Measurements from ENCODE around the gene SCIN.
"Not testable (repeated sequence)": the region's sequence is repeated elsewhere in the genome, so short reads cannot be mapped to it uniquely, and the experiment has no call there.

Gene SCIN

DNA sequence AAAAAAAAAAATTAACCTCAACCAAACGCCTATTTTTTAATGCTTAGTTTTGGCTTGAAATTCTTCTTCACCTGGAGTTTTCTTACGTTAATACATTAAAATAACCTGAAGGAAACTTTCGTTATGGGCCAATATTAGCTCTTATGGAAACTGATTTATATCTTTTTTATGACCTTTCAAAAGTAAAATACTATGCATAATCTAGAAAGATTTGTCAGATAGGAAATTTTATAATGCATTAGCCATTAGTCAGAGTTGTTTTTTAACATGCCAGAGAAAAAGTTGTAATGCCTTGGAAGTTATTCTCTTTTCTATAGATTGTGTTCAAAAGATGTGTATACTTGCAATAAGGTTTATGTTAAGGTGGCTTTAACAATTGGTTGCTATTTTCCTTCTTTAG is 82.6 kb downstream of the SCIN start:
- no peak for DNase-seq

DNA sequence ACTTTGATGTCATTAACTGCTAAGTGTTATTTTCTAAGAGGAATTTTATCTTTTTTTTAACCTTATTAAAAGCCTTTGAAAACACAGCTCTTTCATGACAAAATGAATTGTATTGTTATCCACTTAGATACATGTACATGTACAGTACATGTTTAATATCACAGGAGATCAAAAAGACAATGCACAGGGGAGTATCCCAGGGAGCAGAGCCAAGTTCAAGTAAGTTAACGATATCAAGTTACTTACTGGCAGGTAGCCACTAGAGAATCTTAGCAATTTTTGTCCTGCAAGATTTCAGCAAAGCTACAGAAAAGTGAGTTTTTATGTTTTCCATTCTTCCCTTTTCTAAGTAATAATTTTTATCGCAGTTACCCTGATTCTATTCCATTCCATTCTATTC is 83.0 kb downstream of the SCIN start:
- DNase-seq, result no peak

DNA sequence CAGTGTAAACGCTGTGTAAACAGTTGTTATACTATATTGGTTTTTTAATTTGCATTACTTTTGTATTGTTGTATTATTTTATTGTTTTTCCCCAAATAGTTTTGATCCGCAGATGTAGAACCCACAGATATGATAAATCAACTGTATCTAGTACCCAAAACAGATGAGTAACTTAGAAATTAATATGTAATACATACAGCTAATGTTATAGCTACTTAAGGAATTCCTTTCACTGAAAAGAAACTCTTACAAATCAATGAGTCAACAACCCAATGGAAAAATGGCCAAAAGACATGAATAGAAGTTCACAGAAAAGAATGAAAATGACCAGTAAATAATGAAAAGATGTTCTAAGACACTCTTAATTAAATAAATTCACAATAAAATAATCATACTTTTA is 84.6 kb downstream of the SCIN start:
- no peak for DNase-seq

DNA sequence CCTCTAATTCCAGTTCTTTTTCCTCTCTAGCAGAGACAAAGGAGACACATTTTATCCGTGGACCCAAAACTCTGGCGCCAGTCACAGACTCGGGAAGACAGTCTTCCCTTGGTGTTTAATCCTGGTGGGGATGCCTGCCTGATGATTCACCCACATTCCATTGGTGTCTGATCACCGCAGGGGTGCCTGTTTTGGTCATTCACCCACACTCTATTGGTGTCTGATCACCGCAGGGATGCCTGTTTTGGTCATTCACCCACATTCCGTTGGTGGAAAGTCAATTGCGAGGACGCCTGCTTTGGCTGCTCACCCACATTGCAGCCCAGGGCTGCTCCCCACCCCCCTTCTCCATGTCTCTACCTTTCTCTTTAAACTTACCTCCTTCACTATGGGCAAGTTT is 89.9 kb downstream of the SCIN start:
- DNase-seq, result not testable (repeated sequence)

DNA sequence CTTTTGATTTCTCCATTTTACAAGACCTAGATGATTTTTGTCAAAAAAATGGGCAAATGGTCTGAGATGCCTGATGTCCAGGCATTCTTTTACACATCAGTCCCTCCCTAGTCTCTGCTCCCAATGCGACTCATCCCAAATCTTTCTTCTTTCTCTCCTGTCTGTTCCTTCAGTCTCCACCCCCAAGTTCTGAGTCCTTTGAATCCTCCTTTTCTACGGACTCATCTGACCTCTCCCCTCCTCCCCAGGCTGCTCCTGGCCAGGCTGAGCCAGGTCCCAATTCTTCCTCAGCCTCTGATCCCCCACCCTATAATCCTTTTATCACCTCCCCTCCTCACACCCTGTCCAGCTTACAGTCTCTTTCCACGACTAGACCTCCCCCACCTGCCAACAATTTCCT is 90.5 kb downstream of the SCIN start:
- not testable (repeated sequence) for DNase-seq

DNA sequence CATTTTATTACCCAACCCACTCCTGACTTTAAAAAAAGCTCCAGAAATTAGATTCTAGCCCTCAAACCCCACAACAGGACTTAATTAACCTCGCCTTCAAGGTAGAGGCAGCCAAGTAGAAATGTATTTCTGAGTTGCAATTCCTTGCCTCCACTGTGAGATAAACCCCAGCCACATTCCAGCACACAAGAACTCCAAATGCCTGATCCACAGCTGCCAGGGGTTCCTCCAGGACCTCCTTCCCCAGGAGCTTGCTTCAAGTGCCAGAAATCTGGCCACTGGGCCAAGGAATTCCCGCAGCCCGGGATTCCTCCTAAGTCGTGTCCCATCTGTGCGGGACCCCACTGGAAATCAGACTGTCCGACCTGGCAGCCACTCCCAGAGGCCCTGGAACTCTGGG is 91.1 kb downstream of the SCIN start:
- no peak for DNase-seq

DNA sequence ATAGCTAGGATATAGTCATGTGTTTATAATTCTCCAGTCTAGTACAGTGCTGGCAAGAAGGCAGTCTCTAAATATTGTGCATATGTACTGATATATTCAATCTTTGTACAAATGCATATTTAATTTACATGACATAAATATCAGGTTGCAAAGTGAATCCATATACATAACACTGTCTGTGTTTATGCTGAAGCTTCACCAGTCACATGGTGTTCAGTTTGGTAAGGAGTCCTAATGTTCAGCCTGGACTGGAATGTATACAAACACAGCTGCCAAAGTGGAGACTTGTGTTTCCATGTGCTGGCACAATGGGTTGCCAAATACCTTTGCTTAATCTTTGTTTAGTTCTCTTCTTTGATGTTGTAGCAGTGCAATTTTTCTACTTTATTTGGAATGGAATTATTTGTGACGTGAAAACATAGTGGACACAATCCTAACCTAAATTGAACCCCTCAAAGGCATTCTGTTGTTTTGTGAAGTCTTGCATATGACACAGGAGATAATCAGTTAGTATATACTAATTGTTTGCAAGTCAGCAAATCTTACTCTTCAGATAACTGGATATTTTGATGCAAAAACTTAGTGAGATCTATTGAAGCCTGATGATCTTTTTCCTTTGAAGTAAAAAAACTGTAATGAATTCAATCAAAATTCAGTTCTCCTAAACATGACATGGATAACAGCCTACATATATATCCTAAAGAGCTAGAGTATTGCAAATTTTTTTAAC is 99.6 kb downstream of the SCIN start:
- no peak for DNase-seq

DNA sequence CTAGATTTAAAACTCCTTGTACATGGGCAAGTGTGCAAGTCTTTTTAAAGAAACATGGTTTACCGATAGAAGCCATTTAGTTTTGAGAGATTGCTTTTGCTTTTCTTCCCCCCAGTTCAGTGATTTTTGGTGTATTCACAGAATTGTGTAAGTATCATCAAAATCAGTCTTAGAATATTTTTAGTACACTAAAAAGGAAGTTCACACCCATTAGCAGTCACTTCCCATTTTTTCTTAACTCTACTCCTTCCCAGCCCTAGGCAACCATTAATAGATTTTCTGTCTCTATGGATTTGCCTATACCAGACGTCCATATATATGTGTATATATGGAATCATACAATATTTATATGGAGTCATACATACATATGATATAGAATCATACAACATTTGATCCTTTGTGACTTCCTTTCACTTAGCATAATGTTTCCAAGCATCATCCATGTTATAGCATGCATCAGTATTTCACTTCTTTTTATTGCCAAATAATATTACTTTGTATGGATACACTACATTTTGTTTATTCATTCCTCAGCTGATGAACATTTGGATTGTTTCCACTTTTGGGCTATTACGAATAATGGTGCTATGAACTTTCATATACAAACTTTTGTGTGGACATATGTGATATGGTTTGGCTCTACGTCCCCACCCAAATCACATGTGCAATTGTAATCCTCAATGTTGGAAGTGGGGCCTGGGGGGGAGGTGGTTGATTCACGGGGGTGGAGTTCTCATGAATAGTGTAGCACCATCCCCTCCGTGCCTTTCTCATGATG is 100.4 kb downstream of the SCIN start:
- no peak for DNase-seq

DNA sequence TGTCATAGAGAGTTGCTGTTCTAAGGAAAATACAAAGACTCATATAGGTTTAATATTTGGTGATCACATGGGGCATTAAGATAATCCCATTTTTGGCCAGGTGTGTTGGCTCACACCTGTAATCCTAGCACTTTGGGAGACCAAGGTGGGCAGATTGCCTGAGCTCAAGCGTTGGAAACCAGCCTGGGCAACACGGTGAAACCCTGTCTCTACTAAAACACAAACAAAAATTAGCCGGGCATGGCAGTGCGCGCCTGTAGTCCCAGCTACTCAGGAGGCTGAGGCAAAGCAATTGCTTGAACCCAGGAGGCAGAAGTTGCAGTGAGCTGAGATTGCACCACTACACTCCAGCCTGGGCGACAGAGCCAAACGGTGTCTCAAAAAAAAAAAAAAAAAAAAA is 102.9 kb downstream of the SCIN start:
- DNase-seq, result not testable (repeated sequence)

DNA sequence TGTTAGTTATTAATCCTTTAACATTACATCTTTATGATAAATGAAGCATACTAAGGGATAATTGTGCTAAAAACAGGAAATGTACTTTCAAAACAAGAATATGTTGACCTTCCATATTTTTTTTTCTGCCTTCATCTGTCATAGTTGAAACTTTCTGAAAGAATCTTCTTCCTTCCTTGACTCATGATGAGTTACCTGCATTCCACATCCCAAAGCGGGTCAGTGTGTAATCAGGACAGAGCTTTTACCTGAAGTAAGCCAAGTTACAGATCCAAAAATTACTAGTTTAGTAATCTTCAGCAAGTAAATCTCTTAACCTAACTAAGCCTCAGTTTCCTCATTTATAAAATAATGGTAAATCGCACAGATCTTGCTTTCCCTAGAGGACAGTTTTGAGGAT is 103.5 kb downstream of the SCIN start:
- no peak for DNase-seq

DNA sequence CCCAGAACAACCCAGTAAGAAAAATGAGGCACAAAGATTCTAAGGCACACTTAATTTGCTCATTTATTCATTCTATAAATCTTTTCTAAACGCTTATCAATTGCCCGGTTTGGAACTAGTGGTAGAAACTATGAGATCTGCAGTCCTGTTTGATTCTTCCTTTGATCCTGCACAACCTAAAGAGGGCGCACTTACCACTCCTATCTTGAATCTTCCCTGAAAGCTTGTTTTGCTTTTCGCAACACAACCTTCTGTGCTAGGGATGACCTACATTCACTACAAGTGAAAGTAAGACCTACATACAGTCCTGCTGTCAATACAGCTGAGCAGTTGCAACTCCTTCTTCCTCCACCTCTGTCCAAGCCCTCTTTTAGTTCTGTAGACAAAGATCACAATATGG is 104.3 kb downstream of the SCIN start:
- DNase-seq, result no peak

DNA sequence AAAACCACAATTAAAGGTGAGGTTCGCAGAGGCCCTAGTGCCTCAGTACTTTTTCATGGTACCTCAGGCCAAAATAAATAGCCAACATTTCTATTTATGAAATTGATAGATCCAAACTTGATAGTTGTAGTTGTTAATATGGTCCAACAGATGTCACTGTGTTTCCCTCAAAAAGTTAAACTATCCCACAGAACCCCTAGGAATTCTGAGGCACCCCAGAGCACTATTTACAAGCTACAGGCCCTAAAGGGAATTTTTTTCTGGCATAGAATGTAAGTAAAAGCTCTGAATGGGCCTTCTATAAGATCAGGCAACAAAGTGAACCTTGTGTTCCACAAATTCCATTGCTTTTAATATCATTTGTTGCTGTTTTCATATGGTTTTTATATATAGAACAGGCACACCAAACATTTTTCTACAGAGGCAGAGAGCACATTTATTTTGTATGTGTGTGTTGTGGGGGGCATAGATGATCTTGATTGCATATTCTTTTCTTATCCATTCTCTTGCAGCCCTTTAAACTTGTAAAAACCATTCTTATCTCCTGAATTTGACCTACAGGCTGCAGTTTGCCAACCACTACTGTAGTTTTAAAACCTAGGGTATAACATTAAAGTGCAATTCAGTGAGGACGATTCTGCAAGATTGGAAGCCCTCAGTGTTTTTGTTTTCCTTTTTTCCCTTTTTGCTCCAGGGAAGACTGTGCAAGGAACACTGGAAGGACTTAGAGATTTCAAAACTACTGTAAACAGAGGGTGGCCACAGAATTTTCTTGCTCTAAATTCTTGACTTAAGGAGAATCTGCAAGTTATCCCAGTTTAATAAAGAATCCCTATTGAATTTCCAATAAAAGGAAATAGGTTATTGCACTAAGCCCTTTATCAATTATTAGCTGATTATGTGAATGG is 113.4 kb downstream of the SCIN start:
- DNase-seq, result no peak

DNA sequence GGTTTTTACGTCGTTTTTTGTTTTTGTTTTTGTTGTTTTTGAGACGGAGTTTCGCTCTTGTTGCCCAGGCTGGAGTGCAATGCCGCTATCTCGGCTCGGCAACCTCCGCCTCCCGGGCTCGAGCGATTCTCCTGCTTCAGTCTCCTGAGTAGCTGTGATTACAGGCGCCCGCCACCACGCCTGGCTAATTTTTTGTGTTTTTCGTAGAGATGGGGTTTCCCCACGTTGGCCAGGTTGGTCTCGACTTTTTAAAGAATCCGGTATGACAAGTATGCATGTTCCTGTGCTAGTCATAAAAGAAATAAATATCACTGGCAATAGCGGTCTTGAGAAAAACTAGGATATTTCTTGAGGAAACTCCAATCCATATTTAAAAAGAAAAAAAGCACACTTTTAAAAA is 114.2 kb downstream of the SCIN start:
- no peak for DNase-seq

DNA sequence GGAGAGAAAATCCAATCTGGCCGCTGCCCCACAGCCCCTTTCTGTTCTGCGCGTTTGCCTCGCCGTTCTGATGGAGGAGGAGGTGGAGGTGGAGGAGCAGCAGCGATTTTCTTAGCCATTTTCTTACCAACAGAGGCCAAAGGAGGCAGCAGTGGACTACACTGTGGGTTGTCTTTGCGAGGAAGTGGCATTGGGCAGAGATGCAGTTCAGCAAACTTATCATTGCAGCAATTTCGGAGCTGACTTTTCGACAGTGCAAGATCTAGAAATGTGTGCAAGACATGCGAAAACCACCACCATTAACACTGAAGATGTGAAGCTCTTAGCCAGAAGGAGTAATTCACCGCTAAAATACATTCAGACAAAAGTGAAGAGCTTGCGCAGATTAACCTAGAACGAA is 115.0 kb downstream of the SCIN start:
- DNase-seq, result peak; percentile 7

DNA sequence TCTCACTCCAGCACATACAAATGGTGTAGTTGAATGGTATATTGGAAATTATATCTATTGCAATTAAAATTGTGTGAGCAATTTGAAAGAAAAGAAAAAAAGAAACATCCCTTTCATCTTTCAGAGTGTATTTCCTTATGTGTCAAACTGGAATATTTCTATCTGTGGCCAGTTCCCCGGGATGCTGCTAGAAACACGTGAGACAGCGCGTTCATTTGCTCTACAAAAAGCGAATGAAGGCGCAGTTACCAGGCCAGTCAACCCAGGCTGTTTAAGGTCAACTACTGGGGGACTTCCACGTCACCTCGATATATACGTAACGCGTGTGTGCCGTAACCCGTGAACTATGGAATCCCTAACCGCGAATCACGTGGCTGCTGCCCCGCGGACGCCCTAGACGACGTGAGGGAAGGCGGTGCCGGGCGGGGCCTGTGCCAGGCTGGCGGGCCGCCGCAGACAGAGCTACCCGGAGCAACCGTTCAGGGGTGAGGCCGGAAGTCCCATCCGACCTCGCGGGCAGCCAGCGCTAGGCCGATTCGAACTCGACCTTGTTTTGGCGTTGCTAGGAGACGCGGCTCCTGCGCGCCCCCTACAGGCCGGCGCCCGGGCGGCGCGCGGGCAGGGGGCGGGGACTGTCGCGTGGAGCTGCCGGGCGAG is 115.8 kb downstream of the SCIN start:
- DNase-seq, result peak; percentile 85

DNA sequence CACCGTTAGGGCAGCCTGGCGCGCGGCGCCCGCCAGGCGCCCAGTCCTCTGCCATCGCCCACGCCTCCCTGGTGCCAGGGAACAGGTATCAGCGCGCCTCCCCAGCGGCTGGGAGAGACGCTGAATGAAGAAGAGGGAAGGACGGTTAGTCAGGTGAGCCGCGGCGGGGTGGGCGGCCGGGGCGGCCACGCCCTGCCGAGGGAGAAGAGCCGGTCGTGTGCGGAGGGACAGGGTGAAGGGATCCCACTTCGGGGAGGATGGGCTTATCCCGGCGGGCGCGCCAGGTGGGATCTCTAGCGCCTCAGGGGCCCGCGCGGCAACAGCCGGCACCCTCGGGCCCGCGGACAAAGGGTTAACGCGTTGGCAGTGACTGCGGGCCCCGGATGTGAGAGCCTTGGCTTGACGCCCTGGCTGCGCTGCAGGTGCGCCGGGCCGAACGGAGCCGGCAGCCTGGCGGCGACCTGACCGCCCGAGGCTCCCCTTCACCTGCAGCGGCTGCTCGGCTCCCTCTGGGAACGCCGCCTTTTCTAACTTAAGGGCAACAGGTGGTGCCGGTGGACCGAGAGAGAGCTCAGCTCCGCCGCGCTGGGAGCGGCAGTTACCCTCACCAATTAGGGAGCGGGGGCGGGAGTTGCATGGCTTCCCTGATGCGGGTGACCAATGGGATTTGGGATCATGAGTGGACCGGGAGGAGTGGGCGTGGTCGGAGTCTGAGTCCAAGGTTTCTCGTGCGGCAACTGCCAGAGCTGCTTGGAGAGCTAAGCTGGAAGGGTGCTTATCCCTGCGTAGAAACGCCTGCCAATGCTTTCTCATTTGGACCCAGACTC is 116.6 kb downstream of the SCIN start, which contains the start of gene ARL4A:
TSS of gene ARL4A (plus strand) at position 743 of the 827 bp plus-strand sequence. CDS start 622 bp downstream, outside the sequence.
- DNase-seq, result peak; percentile 99

DNA sequence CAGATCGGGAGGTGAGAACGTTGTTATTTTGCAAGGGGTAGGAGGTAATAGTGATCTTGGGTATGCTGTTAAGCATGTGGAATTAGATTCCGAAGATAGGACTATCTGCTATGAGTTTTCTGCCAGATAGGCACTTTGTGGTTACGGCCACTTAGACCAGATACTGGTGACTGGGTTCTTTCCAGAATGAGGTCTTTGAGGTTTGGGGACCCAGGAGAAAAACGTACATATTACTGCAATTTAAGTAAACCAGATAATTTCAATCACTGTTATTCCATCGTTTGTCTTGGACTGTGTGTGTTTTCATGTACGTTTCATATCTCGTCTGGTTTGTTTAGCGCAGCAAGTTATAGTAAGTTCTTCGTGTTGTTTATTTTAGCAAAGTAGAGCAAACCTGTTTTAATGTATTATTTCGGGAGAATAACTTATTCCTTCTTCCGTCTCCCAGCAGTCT is 117.2 kb downstream of the SCIN start:
- DNase-seq, result no peak

DNA sequence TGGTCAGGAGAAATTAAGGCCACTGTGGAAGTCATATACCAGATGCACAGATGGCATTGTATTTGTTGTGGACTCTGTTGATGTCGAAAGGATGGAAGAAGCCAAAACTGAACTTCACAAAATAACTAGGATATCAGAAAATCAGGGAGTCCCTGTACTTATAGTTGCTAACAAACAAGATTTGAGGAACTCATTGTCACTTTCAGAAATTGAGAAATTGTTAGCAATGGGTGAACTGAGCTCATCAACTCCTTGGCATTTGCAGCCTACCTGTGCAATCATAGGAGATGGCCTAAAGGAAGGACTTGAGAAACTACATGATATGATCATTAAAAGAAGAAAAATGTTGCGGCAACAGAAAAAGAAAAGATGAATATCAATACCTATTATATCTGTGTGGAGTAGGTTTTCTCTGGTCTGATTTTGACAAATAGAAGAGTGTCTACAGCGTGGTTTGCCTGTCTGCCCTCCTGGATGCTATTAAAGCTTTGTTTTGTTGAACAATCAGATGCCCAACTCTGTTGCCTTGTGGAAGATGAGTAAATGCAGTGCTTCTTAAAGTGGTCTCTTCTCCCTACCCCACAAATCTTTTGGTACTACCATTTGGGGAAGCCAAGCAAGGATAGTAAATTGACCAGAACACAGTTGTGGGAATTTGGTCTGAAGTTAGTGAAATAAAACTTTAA is 118.1 kb downstream of the SCIN start:
- DNase-seq, result not testable (repeated sequence)

DNA sequence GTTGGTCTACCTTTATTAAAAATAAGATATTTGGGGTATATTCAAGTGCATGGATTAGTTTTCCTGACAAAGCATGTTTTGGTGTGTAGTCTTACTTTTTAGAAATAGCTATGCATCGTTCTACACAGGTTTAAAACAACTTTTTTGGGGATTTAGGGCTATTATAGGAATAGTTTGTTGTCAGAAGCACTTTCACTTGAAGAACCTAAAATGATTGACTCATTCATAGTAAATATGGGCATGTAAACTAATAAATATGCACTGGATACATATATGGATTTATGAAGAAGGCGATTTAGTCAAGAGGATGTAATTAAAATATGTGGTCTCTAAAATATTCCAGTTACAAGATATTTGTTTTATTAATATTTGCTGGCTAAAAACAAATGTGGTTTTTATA is 118.9 kb downstream of the SCIN start:
- no peak for DNase-seq

DNA sequence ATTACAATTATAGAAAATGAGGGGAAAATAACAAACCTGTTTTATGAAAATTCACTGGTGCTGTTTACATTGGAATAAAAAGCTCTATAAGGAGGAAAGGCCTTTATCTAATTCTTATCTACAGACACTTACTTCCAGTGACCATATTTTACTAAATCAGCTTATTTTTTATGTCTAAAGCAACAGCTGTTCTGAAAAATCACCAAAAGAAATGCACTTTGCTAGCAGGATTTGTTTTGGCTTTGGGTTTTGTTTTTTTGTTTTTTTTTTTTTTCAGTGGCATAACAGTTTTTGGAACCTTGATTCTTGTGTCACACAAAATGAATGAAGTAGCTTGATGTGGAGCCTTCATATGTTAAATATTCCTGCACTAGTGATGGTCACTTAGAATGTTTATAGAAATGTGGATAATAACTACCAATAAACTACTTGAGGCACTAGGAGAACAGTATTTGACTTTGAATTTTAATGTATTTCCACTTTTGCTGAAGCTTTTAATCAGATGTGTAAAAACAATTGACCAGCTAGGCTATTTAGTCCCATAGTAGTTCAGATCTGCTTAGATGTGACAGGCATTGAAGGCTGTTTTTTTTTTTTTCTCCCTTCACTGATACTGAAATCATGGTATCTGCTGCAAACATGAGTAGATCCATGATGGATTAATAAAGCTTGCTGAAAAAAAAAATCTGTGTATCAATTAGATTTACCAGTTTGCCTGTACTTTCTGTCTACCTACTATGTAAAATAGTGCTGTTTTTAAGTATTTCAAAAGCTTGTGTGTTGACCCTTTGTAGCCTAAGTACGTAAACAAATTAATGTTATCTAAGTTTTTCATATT is 119.7 kb downstream of the SCIN start:
- no peak for DNase-seq

Data from NCI-H1436 (cell line).